ENCODE results near the gene SLC4A4.
A peak's percentile ranks its signal among the peaks of the same experiment; 100 is the strongest.

SLC4A4 gene

GRCh38 chr4:71426381-71427042, 87.7 kb downstream of the SLC4A4 start:
- DNase-seq (ENCODE audit: low spot score in 2 of 2): no peak
- H3K36me3 Mint-ChIP-seq: no peaks in the 10 kb centered on the region
- H3K4me1 Mint-ChIP-seq: no peaks in the 10 kb centered on the region
- no peak overlapping the region for H3K4me3 Mint-ChIP-seq
- H3K9me3 Mint-ChIP-seq: no peaks in the 10 kb centered on the region
- no peak for ATAC-seq
- H3K27ac Mint-ChIP-seq: no peak overlapping the region

GRCh38 chr4:71429106-71429505, 90.3 kb downstream of the SLC4A4 start:
- Mint-ChIP-seq H3K4me1 (no peaks in the 10 kb centered on the region), H3K27ac (no peak overlapping the region), H3K9me3 (no peaks in the 10 kb centered on the region), H3K36me3 (no peaks in the 10 kb centered on the region), H3K4me3 (no peak overlapping the region)
- ATAC-seq (no peak), DNase-seq (ENCODE audit: low spot score in 2 of 2) (no peak)

- no peak overlapping the region for H3K4me3 Mint-ChIP-seq
- H3K36me3 Mint-ChIP-seq: no peaks in the 10 kb centered on the region
- H3K27ac Mint-ChIP-seq: no peak overlapping the region
- H3K4me1 Mint-ChIP-seq: no peaks in the 10 kb centered on the region
- ATAC-seq: no peak
- DNase-seq (ENCODE audit: low spot score in 2 of 2): no peak
- H3K9me3 Mint-ChIP-seq: no peaks in the 10 kb centered on the region
These were observed 91.1 kb downstream of the SLC4A4 start for GRCh38 chr4:71429962-71430361.

- H3K9me3 Mint-ChIP-seq: no peaks in the 10 kb centered on the region
- no peaks in the 10 kb centered on the region for H3K36me3 Mint-ChIP-seq
- no peak overlapping the region for H3K27ac Mint-ChIP-seq
- DNase-seq (ENCODE audit: low spot score in 2 of 2) (no peak), ATAC-seq (no peak)
- no peaks in the 10 kb centered on the region for H3K4me1 Mint-ChIP-seq
- H3K4me3 Mint-ChIP-seq: no peak overlapping the region
These were observed 91.8 kb downstream of the SLC4A4 start for GRCh38 chr4:71430609-71431008.

GRCh38 chr4:71440612-71441011, 101.8 kb downstream of the SLC4A4 start:
- Mint-ChIP-seq H3K27ac (no peak overlapping the region), H3K36me3 (no peaks in the 10 kb centered on the region), H3K4me3 (no peak overlapping the region), H3K9me3 (no peaks in the 10 kb centered on the region), H3K4me1 (no peaks in the 10 kb centered on the region)
- ATAC-seq (no peak), DNase-seq (ENCODE audit: low spot score in 2 of 2) (no peak)

- no peaks in the 10 kb centered on the region for H3K4me1 Mint-ChIP-seq
- DNase-seq (ENCODE audit: low spot score in 2 of 2) (no peak), ATAC-seq (no peak)
- H3K36me3 Mint-ChIP-seq: no peaks in the 10 kb centered on the region
- no peak overlapping the region for H3K4me3 Mint-ChIP-seq
- no peak overlapping the region for H3K27ac Mint-ChIP-seq
- no peaks in the 10 kb centered on the region for H3K9me3 Mint-ChIP-seq
These were observed 102.7 kb downstream of the SLC4A4 start for GRCh38 chr4:71441186-71442169.

- no peaks in the 10 kb centered on the region for H3K36me3 Mint-ChIP-seq
- ATAC-seq: no peak
These were observed 103.5 kb downstream of the SLC4A4 start for GRCh38 chr4:71442336-71442735.

GRCh38 chr4:71444395-71444794, 105.6 kb downstream of the SLC4A4 start:
- DNase-seq (ENCODE audit: low spot score in 2 of 2): no peak
- ATAC-seq: no peak
- H3K4me3 Mint-ChIP-seq: no peak overlapping the region
- H3K36me3 Mint-ChIP-seq: no peaks in the 10 kb centered on the region
- H3K27ac Mint-ChIP-seq: no peak overlapping the region
- H3K9me3 Mint-ChIP-seq: no peaks in the 10 kb centered on the region
- no peaks in the 10 kb centered on the region for H3K4me1 Mint-ChIP-seq

More at GRCh38 chr4:71442336-71442735, 103.5 kb downstream of the SLC4A4 start:
- no peak overlapping the region for H3K4me3 Mint-ChIP-seq
- no peak overlapping the region for H3K27ac Mint-ChIP-seq
- H3K9me3 Mint-ChIP-seq: no peaks in the 10 kb centered on the region
- H3K4me1 Mint-ChIP-seq: no peaks in the 10 kb centered on the region
- DNase-seq (ENCODE audit: low spot score in 2 of 2): no peak

GRCh38 chr4:71445811-71446210, 107.0 kb downstream of the SLC4A4 start:
- Mint-ChIP-seq H3K27ac (no peak overlapping the region), H3K9me3 (no peaks in the 10 kb centered on the region), H3K4me1 (no peaks in the 10 kb centered on the region), H3K36me3 (no peaks in the 10 kb centered on the region), H3K4me3 (no peak overlapping the region)
- no peak for DNase-seq (ENCODE audit: low spot score in 2 of 2)
- no peak for ATAC-seq

GRCh38 chr4:71446479-71447081, 107.8 kb downstream of the SLC4A4 start:
- Mint-ChIP-seq H3K4me1 (no peaks in the 10 kb centered on the region), H3K27ac (no peak overlapping the region), H3K9me3 (no peaks in the 10 kb centered on the region), H3K4me3 (no peak overlapping the region), H3K36me3 (no peaks in the 10 kb centered on the region)
- ATAC-seq (no peak), DNase-seq (ENCODE audit: low spot score in 2 of 2) (no peak)

- H3K4me3 Mint-ChIP-seq: no peak overlapping the region
- DNase-seq (ENCODE audit: low spot score in 2 of 2) (no peak), ATAC-seq (no peak)
- no peak overlapping the region for H3K27ac Mint-ChIP-seq
- H3K36me3 Mint-ChIP-seq: no peaks in the 10 kb centered on the region
- H3K4me1 Mint-ChIP-seq: no peaks in the 10 kb centered on the region
- H3K9me3 Mint-ChIP-seq: no peaks in the 10 kb centered on the region
These were observed 110.2 kb downstream of the SLC4A4 start for GRCh38 chr4:71449040-71449439.

- ATAC-seq: no peak
- DNase-seq (ENCODE audit: low spot score in 2 of 2): no peak
- Mint-ChIP-seq H3K4me3 (no peak overlapping the region), H3K36me3 (no peaks in the 10 kb centered on the region), H3K4me1 (no peaks in the 10 kb centered on the region), H3K27ac (no peak overlapping the region), H3K9me3 (no peaks in the 10 kb centered on the region)
These were observed 111.1 kb downstream of the SLC4A4 start for GRCh38 chr4:71449878-71450277.

- Mint-ChIP-seq H3K4me1 (no peaks in the 10 kb centered on the region), H3K4me3 (no peak overlapping the region)
- no peak for DNase-seq (ENCODE audit: low spot score in 2 of 2)
These were observed 114.7 kb downstream of the SLC4A4 start for GRCh38 chr4:71453531-71453930.

GRCh38 chr4:71456841-71457240, 118.0 kb downstream of the SLC4A4 start:
- ATAC-seq (peak; percentile 73), DNase-seq (ENCODE audit: low spot score in 2 of 2) (no peak)
- Mint-ChIP-seq H3K36me3 (no peaks in the 10 kb centered on the region), H3K9me3 (no peaks in the 10 kb centered on the region), H3K4me1 (no peaks in the 10 kb centered on the region), H3K4me3 (no peak overlapping the region), H3K27ac (no peak overlapping the region)

More at GRCh38 chr4:71453531-71453930, 114.7 kb downstream of the SLC4A4 start:
- ATAC-seq: no peak
- no peaks in the 10 kb centered on the region for H3K9me3 Mint-ChIP-seq
- no peaks in the 10 kb centered on the region for H3K36me3 Mint-ChIP-seq
- no peak overlapping the region for H3K27ac Mint-ChIP-seq

- no peak overlapping the region for H3K27ac Mint-ChIP-seq
- ATAC-seq: no peak
- no peak overlapping the region for H3K4me3 Mint-ChIP-seq
- no peaks in the 10 kb centered on the region for H3K9me3 Mint-ChIP-seq
- H3K4me1 Mint-ChIP-seq: no peaks in the 10 kb centered on the region
- no peaks in the 10 kb centered on the region for H3K36me3 Mint-ChIP-seq
- no peak for DNase-seq (ENCODE audit: low spot score in 2 of 2)
These were observed 121.6 kb downstream of the SLC4A4 start for GRCh38 chr4:71460371-71460770.
